ENCODE results near the gene C19orf25. TPM values are rescaled to one million over a fixed set of nuclear protein-coding genes. Genes with fewer than 3 reads are reported as not detected.
A peak's percentile ranks its signal among the peaks of the same experiment; 100 is the strongest.
"Not testable (repeated sequence)": the region's sequence is repeated elsewhere in the genome, so short reads cannot be mapped to it uniquely, and the experiment has no call there.

The C19orf25 gene
- polyA plus RNA-seq, 1 donor = 19.5 TPM

GRCh38 chr19:1449467-1450442 is 29.3 kb downstream of the C19orf25 start, which contains the start of gene APC2:
Gene APC2 (plus strand): TSS chr19:1450121. CDS start chr19:1453002, 2,881 bp downstream.
- DNase-seq = no peak

GRCh38 chr19:1447944-1448343 is 31.1 kb downstream of the C19orf25 start:
- DNase-seq = no peak

- DNase-seq = no peak
Measured at GRCh38 chr19:1447504-1447903, 31.5 kb downstream of the C19orf25 start.

DNA sequence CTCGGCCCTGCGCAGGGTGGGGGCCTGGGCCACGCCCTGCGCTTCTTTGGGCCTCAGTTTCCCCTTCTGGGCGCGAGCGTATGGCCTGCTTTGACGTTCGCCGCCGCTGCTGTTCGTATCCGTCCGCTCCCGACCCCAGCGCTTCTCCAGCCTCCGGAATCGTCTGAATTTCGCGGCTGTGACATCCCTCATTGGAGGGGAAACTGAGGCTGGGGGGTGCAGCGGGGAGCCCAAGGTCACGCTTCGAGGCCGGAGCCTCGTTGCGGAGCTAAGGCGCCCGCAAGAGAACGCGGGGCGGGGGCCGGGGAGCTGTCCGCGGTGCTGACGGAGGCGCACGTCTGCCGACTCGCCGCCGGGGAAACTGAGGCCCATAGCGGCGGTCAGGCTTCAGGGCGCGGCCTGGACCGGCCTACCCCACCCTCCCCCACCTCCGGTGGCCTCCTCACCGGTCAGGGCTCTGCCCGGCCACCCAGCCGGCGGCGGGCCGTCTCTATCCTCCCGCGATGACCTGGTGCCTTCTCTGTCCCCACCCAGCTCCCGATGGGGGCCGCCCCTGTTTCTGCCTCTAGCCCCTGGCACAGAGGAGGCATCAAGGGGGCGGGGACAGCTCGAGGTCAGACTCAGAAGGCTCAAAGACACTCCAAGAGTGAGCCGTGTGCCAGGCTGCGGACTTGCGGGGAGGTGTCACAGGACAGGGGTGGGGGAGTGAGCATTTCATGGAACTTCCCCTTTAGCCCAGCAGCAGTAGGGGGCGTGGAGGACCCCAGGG is 32.1 kb downstream of the C19orf25 start:
- DNase-seq = no peak

DNA sequence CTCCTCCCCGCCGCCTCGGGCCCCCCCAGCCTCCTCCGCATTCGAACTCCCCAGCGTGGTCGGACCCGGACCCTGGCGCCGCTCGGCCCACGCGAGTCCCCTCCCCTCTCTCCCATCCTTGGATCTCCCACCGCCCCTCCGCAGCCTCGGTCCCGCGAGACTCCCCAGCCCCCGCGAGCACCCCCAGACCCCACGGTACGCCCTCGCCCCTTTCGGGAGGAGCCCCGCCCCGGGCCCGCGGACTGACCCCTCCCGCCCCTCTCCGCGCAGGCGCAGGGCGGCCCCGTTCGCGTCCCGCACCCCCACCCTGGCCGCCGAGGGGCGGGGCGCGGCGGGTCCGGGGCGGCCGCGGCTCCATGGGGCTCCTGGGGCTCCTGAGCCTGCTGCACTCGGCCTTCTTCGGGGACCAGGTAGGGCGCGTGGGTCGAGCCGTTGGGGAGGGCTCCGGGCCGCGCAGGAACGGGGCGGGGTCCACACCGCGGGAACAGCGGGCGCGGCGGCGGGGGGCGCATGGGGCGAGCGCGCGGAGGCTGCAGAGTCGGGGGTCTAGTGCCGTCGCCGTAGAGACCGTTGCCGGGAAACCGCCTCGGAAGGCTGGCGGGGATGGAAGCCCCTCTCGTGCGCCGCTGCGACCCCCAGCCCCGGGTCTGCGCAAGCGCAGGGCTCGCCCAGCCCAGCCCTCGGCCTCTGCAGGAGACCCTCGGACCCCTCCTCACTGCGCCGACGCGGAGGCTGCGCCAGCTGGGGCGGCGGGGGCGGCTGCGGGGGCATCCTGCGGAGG is 32.9 kb downstream of the C19orf25 start:
- DNase-seq = no peak

DNA sequence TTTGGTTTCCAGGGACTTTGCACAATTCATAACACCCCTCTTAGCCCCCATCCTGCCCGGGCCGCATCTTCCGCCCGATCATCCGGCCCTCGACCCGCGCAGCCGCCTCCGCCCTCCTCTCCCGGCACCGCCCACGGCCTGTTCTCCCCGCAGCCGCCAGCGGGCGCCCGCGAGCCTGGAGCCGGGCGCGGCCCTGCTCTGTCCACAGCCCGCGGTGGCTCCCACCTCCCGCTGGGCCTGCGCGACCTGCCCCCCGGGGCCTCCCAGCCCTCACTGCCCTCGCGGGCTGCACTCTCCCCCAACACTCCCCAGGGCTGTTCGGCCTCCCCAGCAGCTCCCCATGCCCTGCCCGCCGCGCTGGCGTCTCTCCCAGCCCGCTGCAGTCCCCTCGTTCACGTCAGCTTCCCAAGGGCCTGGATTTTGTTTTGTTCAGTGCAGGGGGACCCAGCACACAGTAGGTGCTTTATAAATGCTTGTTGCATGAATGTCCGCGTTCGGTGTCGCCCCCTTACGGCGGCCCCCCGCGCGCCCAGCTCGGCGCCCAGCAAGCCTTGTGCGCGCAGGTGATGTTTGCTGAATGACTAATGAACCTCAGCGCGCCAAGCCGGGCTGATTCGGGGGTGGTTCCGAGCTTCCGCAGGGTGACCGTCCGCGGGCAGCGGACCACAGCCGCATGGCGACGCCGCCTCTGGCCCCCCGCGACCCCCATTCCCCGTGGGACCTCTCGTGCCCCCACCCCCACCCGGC is 33.7 kb downstream of the C19orf25 start:
- DNase-seq = no peak

GRCh38 chr19:1441677-1442438 is 37.2 kb downstream of the C19orf25 start:
- no peak for DNase-seq

DNA sequence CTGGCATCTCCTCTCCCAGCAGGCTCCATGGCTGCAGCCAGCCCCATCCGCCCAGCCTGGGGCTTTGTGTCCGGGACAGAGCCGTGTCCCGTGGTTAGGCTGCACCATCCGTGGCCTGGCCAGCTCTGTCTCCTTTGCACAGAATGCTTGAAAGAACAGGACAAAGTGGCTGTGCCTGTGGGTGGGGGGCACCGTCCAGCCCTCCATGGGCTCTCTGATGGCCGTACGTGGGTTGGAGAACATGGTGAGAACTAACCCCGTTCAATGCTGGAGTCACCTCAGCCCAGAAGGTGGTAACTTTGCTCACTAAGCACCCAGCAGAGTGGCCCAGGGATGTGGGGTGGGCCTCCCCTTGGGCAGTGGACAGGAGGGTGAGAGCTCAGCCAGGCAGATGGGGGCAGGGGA is 38.0 kb downstream of the C19orf25 start:
- no peak for DNase-seq

GRCh38 chr19:1440418-1440801 is 38.6 kb downstream of the C19orf25 start:
- DNase-seq = no peak

GRCh38 chr19:1439525-1440417 is 39.2 kb downstream of the C19orf25 start:
- DNase-seq = not testable (repeated sequence)

DNA sequence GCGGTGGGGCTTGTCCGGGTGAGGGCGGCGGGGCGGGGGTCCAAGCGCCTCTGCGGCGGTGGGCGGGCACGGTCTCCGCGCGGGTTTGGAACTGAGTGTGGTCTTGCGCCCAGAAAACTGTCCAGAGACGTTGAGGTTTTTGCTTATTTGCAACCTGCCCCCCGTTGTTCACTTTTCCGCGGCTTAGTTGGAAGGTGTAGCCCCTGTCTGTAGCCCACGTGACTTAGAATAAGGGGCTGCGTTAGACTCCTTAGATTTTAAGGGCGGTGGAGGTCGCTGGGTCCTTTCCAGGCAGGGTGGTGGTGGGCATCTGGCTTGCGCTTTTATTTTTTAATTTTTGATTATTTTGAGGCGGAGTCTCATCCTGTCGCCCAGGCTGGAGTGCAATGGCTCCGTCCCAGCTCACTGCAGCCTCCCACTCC is 40.1 kb downstream of the C19orf25 start:
- no peak for DNase-seq

- peak; percentile 92 for DNase-seq
Measured at GRCh38 chr19:1438035-1438932, 40.7 kb downstream of the C19orf25 start, which contains the start of gene RPS15. Gene RPS15 (plus strand): TSS chr19:1438396. CDS start chr19:1438426, 30 bp downstream.

GRCh38 chr19:1437609-1438008 is 41.4 kb downstream of the C19orf25 start:
- no peak for DNase-seq

- DNase-seq = no peak
Measured at GRCh38 chr19:1435378-1435989, 43.5 kb downstream of the C19orf25 start.

GRCh38 chr19:1434577-1435060 is 44.4 kb downstream of the C19orf25 start:
- DNase-seq = no peak

DNA sequence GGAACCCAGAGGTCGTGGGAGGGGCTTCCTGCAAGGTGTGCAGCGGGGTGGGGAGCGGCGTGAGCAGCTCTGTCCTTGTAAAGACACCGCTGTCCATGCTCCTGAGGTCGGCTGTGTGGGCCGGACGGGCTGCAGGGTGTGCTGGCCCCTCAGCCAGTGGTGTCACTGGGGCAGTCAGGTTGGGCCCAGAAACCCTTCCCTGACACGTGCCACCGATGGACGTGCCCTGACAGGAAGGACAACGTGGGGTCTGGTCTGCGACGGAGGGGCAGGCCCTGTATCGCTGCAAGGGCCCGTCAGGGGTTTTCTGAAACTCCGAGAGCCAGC is 45.0 kb downstream of the C19orf25 start:
- DNase-seq = no peak

DNA sequence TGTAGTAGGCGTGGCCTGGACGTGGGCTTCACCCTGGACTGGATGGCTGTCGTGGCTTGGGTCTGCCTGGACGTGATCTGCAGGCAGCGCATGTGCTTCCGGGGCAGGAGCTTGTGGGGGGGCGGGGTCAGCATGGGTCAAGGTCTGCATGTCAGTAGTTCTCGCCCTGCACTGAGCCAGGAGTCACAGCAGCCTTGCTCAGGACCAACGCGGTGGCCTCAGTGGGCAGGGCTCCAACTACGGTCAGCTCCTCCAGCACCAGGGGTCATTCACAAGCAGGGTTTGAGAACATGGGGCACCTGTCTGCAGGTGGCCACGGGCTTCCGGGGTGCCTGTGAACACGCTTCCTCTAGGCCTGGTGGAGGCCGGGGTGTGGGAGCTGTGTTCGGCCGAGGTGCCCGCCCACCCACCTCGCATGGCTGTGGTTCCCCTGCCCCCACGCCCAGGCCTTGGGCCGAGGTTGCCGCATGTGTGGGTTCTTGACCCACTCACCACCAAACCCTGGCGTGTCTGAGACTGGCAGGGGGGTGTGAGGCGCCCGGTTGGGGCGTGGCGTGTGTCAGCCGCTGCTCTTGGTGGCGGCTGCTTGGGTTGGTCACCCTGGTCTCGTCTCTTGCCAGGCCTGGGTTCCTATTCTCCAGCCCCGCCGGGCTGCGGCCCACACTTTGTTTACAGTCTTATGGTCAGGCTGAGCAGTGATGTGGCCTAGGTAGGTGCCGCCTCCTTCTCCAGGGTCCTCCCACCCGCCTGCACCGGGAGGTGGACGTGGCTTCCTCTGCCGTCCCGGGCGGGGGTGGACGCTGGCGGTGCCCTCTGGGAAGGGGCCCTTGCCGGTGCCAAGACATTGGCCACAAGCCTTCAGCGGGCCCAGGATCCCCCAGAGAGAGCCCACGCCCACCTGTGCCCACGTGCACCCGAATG is 45.6 kb downstream of the C19orf25 start:
- no peak for DNase-seq

All from left kidney (tissue), 2 donors.